A549 (cell line): ENCODE results near the gene PLEKHA3.

ENCODE experiments used
- CTCF ChIP-seq: fragments of >200 bp; sonication (Bioruptor Twin); formaldehyde crosslinking; IDR thresholded peaks from 3 replicates; pipeline ENCODE4 v1.5.1; 2016
- RFX5 ChIP-seq: fragments of 450-650 bp; IDR thresholded peaks from 2 replicates; pipeline ENCODE4 v1.7.1; 2014; ENCODE audit warnings: antibody characterized with exemption, mild to moderate bottlenecking, moderate library complexity
- USF2 ChIP-seq: fragments of 450-650 bp; IDR thresholded peaks from 2 replicates; pipeline ENCODE4 v1.6.1; 2014; ENCODE audit warnings: antibody characterized with exemption

- no peak for TF ChIP-seq CTCF
- no peak for TF ChIP-seq RFX5
- no peak for TF ChIP-seq USF2
Measured at GRCh38 chr2:178480227-178481181, at the start of gene PLEKHA3.
